OCI-LY3 (cell line): ENCODE measurements around the gene SFMBT1.

ENCODE experiments used
- H2AFZ ChIP-seq: fragments of 200-600, 300-600 bp; shearing (Covaris generic); 2 replicates; pipeline ENCODE4 v1.6.0; 2014; ENCODE audit warnings: antibody characterized with exemption, low read depth, low read length
- H3K27ac ChIP-seq: fragments of 200-600, 300-600 bp; sonication (generic); 2 replicates; pipeline ENCODE4 v1.5.1; 2014; ENCODE audit warnings: mild to moderate bottlenecking, low read length, moderate library complexity, mixed read lengths
- H3K27me3 ChIP-seq: fragments of 200-600, 300-600 bp; sonication (generic); 2 replicates; pipeline ENCODE4 v1.6.1; 2014; ENCODE audit warnings: low read depth, low read length, mixed read lengths
- H3K36me3 ChIP-seq: fragments of 200-600, 300-600 bp; sonication (generic); replicated peaks from 2 replicates; pipeline ENCODE3; 2014; ENCODE audit warnings: low read depth, low read length, mixed read lengths
- H3K4me1 ChIP-seq: fragments of 300-600, 200-600 bp; sonication (generic); 2 replicates; pipeline ENCODE4 v1.6.1; 2014; ENCODE audit warnings: low read length, mixed read lengths
- H3K4me2 ChIP-seq: fragments of 200-600, 300-600 bp; sonication (generic); 2 replicates; pipeline ENCODE4 v1.6.1; 2014; ENCODE audit warnings: low read length, mixed read lengths
- H3K4me3 ChIP-seq: fragments of 300-600, 200-600 bp; sonication (generic); 2 replicates; pipeline ENCODE4 v1.5.1; 2014; ENCODE audit warnings: antibody characterized with exemption, mild to moderate bottlenecking, low read length, moderate library complexity
- H3K79me2 ChIP-seq: fragments of 300-600, 200-600 bp; shearing (Covaris generic); 2 replicates; pipeline ENCODE4 v1.6.1; 2014; ENCODE audit warnings: mild to moderate bottlenecking, low read length, mixed read lengths
- H3K9ac ChIP-seq: fragments of 300-600, 200-600 bp; shearing (Covaris generic); 2 replicates; pipeline ENCODE4 v1.6.0; 2014; ENCODE audit warnings: mild to moderate bottlenecking, low read length, moderate library complexity
- H3K9me3 ChIP-seq: fragments of 200-600, 300-600 bp; shearing (Covaris generic); 2 replicates; pipeline ENCODE4 v1.6.1; 2014; ENCODE audit warnings: low read length, mixed read lengths; ENCODE audit not compliant: insufficient read depth
- H4K20me1 ChIP-seq: fragments of 200-600, 300-600 bp; sonication (generic); 2 replicates; pipeline ENCODE4 v1.6.1; 2016; ENCODE audit warnings: low read length, mixed read lengths; ENCODE audit not compliant: insufficient read depth
- CTCF ChIP-seq: fragments of 200-600, 300-600 bp; sonication (generic); IDR thresholded peaks from 2 replicates; pipeline ENCODE4 v1.5.1; 2014; ENCODE audit warnings: antibody characterized with exemption, low read length, low read depth
- EZH2phosphoT487 ChIP-seq: fragments of 200-600 bp; shearing (Covaris generic); IDR thresholded peaks from 2 replicates; pipeline ENCODE4 v1.6.1; 2018; ENCODE audit warnings: antibody characterized with exemption, mixed run types, low read depth

SFMBT1 gene

DNA sequence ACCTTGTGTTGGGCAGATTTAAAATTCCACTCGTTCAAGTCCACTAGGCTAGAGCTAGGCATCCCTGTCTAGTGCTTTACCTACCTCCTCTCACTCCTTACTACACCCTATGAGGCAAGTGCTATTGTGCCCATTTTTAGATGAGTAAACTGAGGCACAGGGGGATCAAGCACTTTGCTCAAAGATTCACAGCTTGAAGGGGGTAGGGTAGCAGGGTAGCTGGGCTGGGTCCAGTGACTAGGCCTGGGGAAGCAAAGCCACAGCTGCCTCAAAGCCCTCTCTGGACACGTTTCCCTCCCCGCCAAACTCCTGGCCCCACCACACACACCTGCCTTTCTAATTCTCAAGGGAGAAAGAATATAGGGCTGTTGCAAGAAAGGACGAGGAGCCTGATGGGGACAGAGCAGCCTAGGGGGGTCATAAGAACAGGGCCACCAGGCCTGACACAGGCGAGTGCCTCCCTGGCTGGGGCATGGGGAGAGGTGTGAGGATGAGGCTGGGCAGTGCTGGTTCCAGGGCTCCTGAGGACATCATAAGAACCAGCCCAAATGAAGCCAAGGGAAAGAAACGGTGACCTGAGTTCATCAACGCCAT, 34.8 kb upstream of the SFMBT1 start:
- Histone ChIP-seq H2AFZ (no peak overlapping the region), H3K4me2 (no peak overlapping the region)
- TF ChIP-seq CTCF (no peak), EZH2phosphoT487 (no peak)

GRCh38 chr3:53079791-53080555, 34.1 kb upstream of the SFMBT1 start:
- H3K4me1 ChIP-seq = no peaks in the 10 kb centered on the region
- H3K79me2 ChIP-seq = no peaks in the 10 kb centered on the region
- TF ChIP-seq EZH2phosphoT487 (no peak), CTCF (no peak)
- H4K20me1 ChIP-seq = no peaks in the 10 kb centered on the region
- H3K27ac ChIP-seq = no peak overlapping the region
- peaks cover 4% of the 10 kb centered on the region for H3K36me3 ChIP-seq
- no peak overlapping the region for H2AFZ ChIP-seq
- no peaks in the 10 kb centered on the region for H3K9me3 ChIP-seq
- no peak overlapping the region for H3K4me2 ChIP-seq
- H3K9ac ChIP-seq = no peak overlapping the region
- H3K27me3 ChIP-seq = no peaks in the 10 kb centered on the region
- H3K4me3 ChIP-seq = no peak overlapping the region

More for the DNA sequence above, 34.8 kb upstream of the SFMBT1 start:
- H3K79me2 ChIP-seq = no peaks in the 10 kb centered on the region
- H3K9me3 ChIP-seq = no peaks in the 10 kb centered on the region
- no peak overlapping the region for H3K9ac ChIP-seq
- H3K4me1 ChIP-seq = no peaks in the 10 kb centered on the region
- no peak overlapping the region for H3K4me3 ChIP-seq
- H3K27ac ChIP-seq = no peak overlapping the region
- H4K20me1 ChIP-seq = no peaks in the 10 kb centered on the region
- H3K27me3 ChIP-seq = no peaks in the 10 kb centered on the region
- peaks cover 4% of the 10 kb centered on the region for H3K36me3 ChIP-seq

GRCh38 chr3:53079147-53079546, 33.3 kb upstream of the SFMBT1 start:
- no peaks in the 10 kb centered on the region for H3K79me2 ChIP-seq
- TF ChIP-seq CTCF (no peak), EZH2phosphoT487 (no peak)

DNA sequence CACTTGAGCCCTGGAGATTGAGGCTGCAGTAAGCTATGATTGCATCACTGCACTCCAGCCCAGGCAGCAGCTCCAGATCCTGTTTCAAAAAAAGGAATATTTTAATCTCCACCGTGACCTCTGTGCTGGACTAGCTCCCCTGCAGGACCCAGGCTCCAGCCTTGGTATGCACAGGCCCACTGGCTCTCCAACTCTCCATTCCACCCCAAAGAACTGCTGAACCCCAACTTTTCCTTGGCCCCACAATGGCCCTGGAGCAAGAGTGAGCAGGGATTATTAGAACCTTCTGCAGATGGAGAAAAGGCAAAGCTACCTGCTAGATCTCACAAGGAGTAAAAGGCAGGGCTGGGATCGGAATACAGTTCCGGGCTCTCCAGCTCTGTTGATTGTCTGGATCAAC, 32.8 kb upstream of the SFMBT1 start:
- TF ChIP-seq EZH2phosphoT487 = no peak
- no peak for TF ChIP-seq CTCF

More at GRCh38 chr3:53079147-53079546, 33.3 kb upstream of the SFMBT1 start:
- Histone ChIP-seq H3K4me2 (no peak overlapping the region), H4K20me1 (no peaks in the 10 kb centered on the region), H3K4me1 (no peaks in the 10 kb centered on the region), H3K9ac (no peak overlapping the region), H3K27ac (no peak overlapping the region), H3K27me3 (no peaks in the 10 kb centered on the region), H2AFZ (no peak overlapping the region), H3K4me3 (no peak overlapping the region), H3K36me3 (no peaks in the 10 kb centered on the region), H3K9me3 (no peaks in the 10 kb centered on the region)

More for the DNA sequence above, 32.8 kb upstream of the SFMBT1 start:
- Histone ChIP-seq H3K9me3 (no peaks in the 10 kb centered on the region), H3K79me2 (no peaks in the 10 kb centered on the region), H3K4me3 (no peak overlapping the region), H3K4me1 (peaks cover 4% of the 10 kb centered on the region), H3K9ac (no peak overlapping the region), H3K36me3 (no peaks in the 10 kb centered on the region), H3K27ac (no peak overlapping the region), H3K27me3 (no peaks in the 10 kb centered on the region), H4K20me1 (no peaks in the 10 kb centered on the region), H3K4me2 (no peak overlapping the region), H2AFZ (no peak overlapping the region)
